ENCODE data around the gene UPK3B.

GRCh38 chr7:76507723-76508406 lies 2.5 kb upstream of the UPK3B start:
- no peak for TF ChIP-seq CTCF (conservative IDR thresholded peaks at IDR 0.05; ENCODE audit: low read depth, low read length)
- TF ChIP-seq EZH2 (IDR thresholded peaks at IDR 0.05; ENCODE audit: borderline replicate concordance, low read depth, low read length, poor library complexity, severe bottlenecking) = no peak

Data from A673 (cell line).